HCT116 (cell line): ENCODE data around the gene CAPZB. TPM values are rescaled to one million over a fixed set of nuclear protein-coding genes. Genes with fewer than 3 reads are reported as not detected.

Experiments used
- ATAC-seq: fragments of 200-7000 bp; cut with Tn5 transposase; 2 replicates; pipeline ENCODE4 v1.9.1; 2020; ENCODE audit warnings: mild to moderate bottlenecking, moderate library complexity
- BruUV-seq: library from RNA; stranded (reverse); fragments of 400-500 nt; replicated peaks from 2 replicates; lab custom pipeline; 2021; lab: Mats Ljungman, UMichigan
- CTCF ChIA-PET: fragments of 300-600 bp; sonication (Branson Sonifier 250); formaldehyde crosslinking; loops from one replicate; lab custom pipeline; 2021; ENCODE audit warnings: antibody characterized with exemption; lab: Charles Lee
- POLR2A ChIA-PET: fragments of 300-600, 350-600 bp; sonication (Branson Sonifier 250); formaldehyde crosslinking; loops from one replicate; lab custom pipeline; 2021; ENCODE audit warnings: antibody characterized with exemption; lab: Charles Lee
- RAD21 ChIA-PET, 2 experiments: fragments of 300-600 bp; sonication (Branson Sonifier 250); formaldehyde crosslinking; loops; one replicate each; lab custom pipeline; 2023; ENCODE audit warnings: low total read pairs in 2 of 2; ENCODE audit not compliant: uncharacterized antibody in 2 of 2, unreplicated experiment in 2 of 2, low non-redundant PET in 1 of 2; lab: Charles Lee
- DNase-seq: peaks from one replicate; pipeline ENCODE4 v3.0.0-alpha.2; 2010; ENCODE audit warnings: low read depth, low spot score
- H2AFZ ChIP-seq: fragments of 200-600 bp; shearing (Covaris generic), sonication (generic); 2 replicates; pipeline ENCODE4 v1.6.1; 2017; ENCODE audit warnings: low read depth, mixed run types, mixed read lengths, antibody characterized with exemption, low read length; ENCODE audit not compliant: poor library complexity, severe bottlenecking
- H3K27ac ChIP-seq: 2 replicates; pipeline ENCODE4 v1.5.1; 2012; ENCODE audit warnings: low read depth, low read length
- H3K27me3 ChIP-seq: fragments of 200-600 bp; sonication (generic); 2 replicates; pipeline ENCODE4 v1.6.1; 2016; ENCODE audit warnings: mixed run types, low read length, mixed read lengths; ENCODE audit not compliant: insufficient read depth
- H3K36me3 ChIP-seq, 2 experiments: fragments of 200-500 bp in 1 of 2; fragments of 200-600 bp in 1 of 2; sonication (Bioruptor generic) in 1 of 2; sonication (generic) in 1 of 2; 2 replicates each; pipeline versions ENCODE4 v1.5.1 to v1.6.1; 2014 to 2016; ENCODE audit warnings: low read length in 2 of 2, inconsistent platforms in 1 of 2, mixed read lengths in 1 of 2, mixed run types in 1 of 2; ENCODE audit not compliant: insufficient read depth in 2 of 2, control insufficient read depth in 1 of 2
- H3K4me1 ChIP-seq, 2 experiments: fragments of 200-600 bp in 1 of 2; sonication (generic) in 1 of 2; 2 replicates each; pipeline versions ENCODE4 v1.5.1 to v1.6.1; 2012 to 2017; ENCODE audit warnings: low read length in 2 of 2, inconsistent platforms in 1 of 2, mild to moderate bottlenecking in 1 of 2, mixed read lengths in 1 of 2, mixed run types in 1 of 2, moderate library complexity in 1 of 2; ENCODE audit not compliant: insufficient read depth in 2 of 2, control insufficient read depth in 1 of 2
- H3K4me2 ChIP-seq: fragments of 200-600 bp; sonication (generic); 2 replicates; pipeline ENCODE4 v1.6.1; 2017; ENCODE audit warnings: mixed run types, low read length, mixed read lengths
- H3K4me3 ChIP-seq, 2 experiments: fragments of 200-600 bp in 1 of 2; sonication (generic) in 1 of 2; replicated peaks in 1 of 2; 2 replicates each; pipeline ENCODE4 v1.5.1; 2011 to 2016; ENCODE audit warnings: low read length in 2 of 2, control low read depth in 1 of 2, low read depth in 1 of 2, mild to moderate bottlenecking in 1 of 2, mixed read lengths in 1 of 2, mixed run types in 1 of 2
- H3K79me2 ChIP-seq: fragments of 200-600 bp; sonication (generic); 2 replicates; pipeline ENCODE4 v1.6.1; 2017; ENCODE audit warnings: mild to moderate bottlenecking, mixed run types, low read length, moderate library complexity, mixed read lengths; ENCODE audit not compliant: insufficient read depth
- H3K9ac ChIP-seq: fragments of 200-600 bp; sonication (generic); 2 replicates; pipeline ENCODE4 v1.6.1; 2016; ENCODE audit warnings: low read length, mixed read lengths
- H3K9me2 ChIP-seq: fragments of 200-600 bp; sonication (generic), shearing (Covaris generic); 2 replicates; pipeline ENCODE4 v1.6.1; 2017; ENCODE audit warnings: mixed run types, mild to moderate bottlenecking, moderate library complexity; ENCODE audit not compliant: insufficient read depth
- H3K9me3 ChIP-seq, 2 experiments: fragments of 200-500 bp in 1 of 2; fragments of 200-600 bp in 1 of 2; sonication (Bioruptor generic) in 1 of 2; sonication (generic) in 1 of 2; 2 replicates each; pipeline ENCODE4 v1.6.1; 2014 to 2017; ENCODE audit warnings: low read length in 2 of 2, mixed read lengths in 2 of 2, inconsistent platforms in 1 of 2, low read depth in 1 of 2, mild to moderate bottlenecking in 1 of 2, mixed run types in 1 of 2, moderate library complexity in 1 of 2; ENCODE audit not compliant: control insufficient read depth in 1 of 2, insufficient read depth in 1 of 2
- H4K20me1 ChIP-seq: fragments of 200-600 bp; sonication (generic), shearing (Covaris generic); 2 replicates; pipeline ENCODE4 v1.6.1; 2017; ENCODE audit warnings: mixed run types, mild to moderate bottlenecking, moderate library complexity; ENCODE audit not compliant: insufficient read depth
- ATF3 ChIP-seq: IDR thresholded peaks from 2 replicates; pipeline ENCODE4 v1.6.1; 2012
- CBX3 ChIP-seq: IDR thresholded peaks from 2 replicates; pipeline ENCODE4 v1.6.1; 2012; ENCODE audit warnings: low read depth
- CEBPB ChIP-seq: IDR thresholded peaks from 2 replicates; pipeline ENCODE4 v1.6.1; 2012; ENCODE audit warnings: low read depth
- CTCF ChIP-seq, 3 experiments: fragments of 200-600 bp in 1 of 3; sonication (generic) in 1 of 3; IDR thresholded peaks in 2 of 3; conservative IDR thresholded peaks in 1 of 3; 2 replicates each; pipeline ENCODE4 v1.5.1; 2012 to 2017; ENCODE audit warnings: low read depth in 2 of 3, low read length in 2 of 3, antibody characterized with exemption in 1 of 3, borderline replicate concordance in 1 of 3, control low read depth in 1 of 3, mild to moderate bottlenecking in 1 of 3, mixed read lengths in 1 of 3, mixed run types in 1 of 3, moderate library complexity in 1 of 3; ENCODE audit not compliant: insufficient read depth in 1 of 3
- MAX ChIP-seq: IDR thresholded peaks from 2 replicates; pipeline ENCODE4 v1.6.1; 2012
- POLR2A ChIP-seq: IDR thresholded peaks from 2 replicates; pipeline ENCODE4 v1.7.0; 2011; ENCODE audit warnings: borderline replicate concordance; ENCODE audit not compliant: insufficient read depth, insufficient read length; ENCODE audit errors: extremely low read depth
- POLR2AphosphoS5 ChIP-seq: IDR thresholded peaks from 2 replicates; pipeline ENCODE4 v1.6.1; 2011; ENCODE audit warnings: mild to moderate bottlenecking, low read depth, low read length, moderate library complexity
- RAD21 ChIP-seq: IDR thresholded peaks from 2 replicates; pipeline ENCODE4 v1.6.1; 2012; ENCODE audit warnings: low read depth, mild to moderate bottlenecking
- SP1 ChIP-seq: IDR thresholded peaks from 2 replicates; pipeline ENCODE4 v1.6.1; 2012; ENCODE audit warnings: low read depth
- SRF ChIP-seq: IDR thresholded peaks from 2 replicates; pipeline ENCODE4 v1.6.1; 2012; ENCODE audit warnings: low read depth
- TCF7L2 ChIP-seq: IDR thresholded peaks from 2 replicates; pipeline ENCODE4 v1.7.0; 2011; ENCODE audit warnings: borderline replicate concordance, inconsistent platforms; ENCODE audit not compliant: insufficient read depth, insufficient read length; ENCODE audit errors: extremely low read depth
- ZBTB33 ChIP-seq: IDR thresholded peaks from 2 replicates; pipeline ENCODE4 v1.6.1; 2011; ENCODE audit warnings: mild to moderate bottlenecking, low read length, moderate library complexity; ENCODE audit not compliant: insufficient replicate concordance; ENCODE audit errors: extremely low read depth
- intact Hi-C: fragments of 100-400 bp; cut with micrococcal nuclease; formaldehyde crosslinking; loops from 2 replicates; pipeline ENCODE4 v1.10.0; 2022
- total RNA-seq: library from RNA; stranded (reverse); gene quantifications from one replicate; pipeline ENCODE4 v1.2.1, GENCODE V29; 2021; ENCODE audit not compliant: unreplicated experiment

Gene CAPZB
- total RNA-seq, 1 experiment from 2014 or later = 203 TPM

- POLR2A ChIA-PET = no interaction called here
- H3K4me2 ChIP-seq = no peak overlapping the region
Measured at GRCh38 chr1:19496527-19496874, 11.2 kb upstream of the CAPZB start.

More at GRCh38 chr1:19496527-19496874, 11.2 kb upstream of the CAPZB start:
- CTCF ChIA-PET = interaction anchor here (1.6 kb wide), 1 partner anchor 10 kb away, joined by 4 read pairs; no protein-coding TSS in a partner anchor
- no peaks in the 10 kb centered on the region for H3K9me2 ChIP-seq
- no peak for DNase-seq
- no peaks in the 10 kb centered on the region for H4K20me1 ChIP-seq
- no peaks in the 10 kb centered on the region for H3K4me1 ChIP-seq
- TF ChIP-seq CBX3 = no peak
- no peak for TF ChIP-seq CEBPB
- TF ChIP-seq RAD21 = no peak
- TF ChIP-seq TCF7L2 = no peak
- no peak for TF ChIP-seq POLR2AphosphoS5
- no peak for TF ChIP-seq CTCF (IDR thresholded peaks at IDR 0.05 in 2 of 3, conservative IDR thresholded peaks at IDR 0.05 in 1 of 3; ENCODE audit: borderline replicate concordance in 1 of 3, insufficient read depth in 1 of 3, low read depth in 2 of 3, low read length in 2 of 3)
- TF ChIP-seq ZBTB33 = no peak
- TF ChIP-seq POLR2A = no peak
- no peak for TF ChIP-seq SP1
- no peak for TF ChIP-seq MAX
- TF ChIP-seq ATF3 = no peak
- no peak for TF ChIP-seq SRF
- BruUV-seq = no TSS peak
- intact Hi-C loops = no loop called here
- H3K27me3 ChIP-seq = no peaks in the 10 kb centered on the region
- no peak for ATAC-seq
- H3K36me3 ChIP-seq = no peaks in the 10 kb centered on the region
- RAD21 ChIA-PET = no interaction called here
- H3K27ac ChIP-seq = no peak overlapping the region
- H3K9ac ChIP-seq = no peak overlapping the region
- H2AFZ ChIP-seq = no peak overlapping the region
- H3K79me2 ChIP-seq = no peaks in the 10 kb centered on the region
- no peak overlapping the region for H3K4me3 ChIP-seq
- no peaks in the 10 kb centered on the region for H3K9me3 ChIP-seq
